ENCODE results near the gene FRMD7. TPM values are rescaled to one million over a fixed set of nuclear protein-coding genes. Genes with fewer than 3 reads are reported as not detected.

Gene FRMD7
- total and polyA plus RNA-seq, 2 of the 4 experiments (the other 2 are of a cell fraction) = not detected

GRCh38 chrX:132092439-132093065 is 35.3 kb downstream of the FRMD7 start:
- Histone ChIP-seq H3K9me1 (ENCODE audit: insufficient read depth, low read length) (no peaks in the 10 kb centered on the region), H3K36me3 (ENCODE audit: control insufficient read depth, insufficient read depth, low read length) (no peaks in the 10 kb centered on the region), H4K8ac (ENCODE audit: low read depth in 2 of 2, low read length in 2 of 2) (no peak overlapping the region), H4K5ac (ENCODE audit: low read depth, low read length) (no peak overlapping the region), H2AFZ (replicated peaks; ENCODE audit: low read length, poor library complexity) (peak overlapping the region; percentile 36), H3K4ac (ENCODE audit: low read depth, low read length) (no peak overlapping the region), H3K4me1 (ENCODE audit: control insufficient read depth, insufficient read depth, low read length) (no peaks in the 10 kb centered on the region), H3K18ac (ENCODE audit: low read depth, low read length) (no peak overlapping the region), H2BK20ac (ENCODE audit: low read depth, low read length) (no peak overlapping the region), H3K27ac (ENCODE audit: insufficient read depth, low read length) (no peak overlapping the region), H2AK5ac (ENCODE audit: low read depth, low read length) (no peak overlapping the region), H3K56ac (ENCODE audit: extremely low read depth, insufficient read depth, low read length) (no peak overlapping the region), H4K91ac (ENCODE audit: insufficient read depth, low read depth, low read length) (no peak overlapping the region), H3K4me3 (ENCODE audit: insufficient read depth, low read depth, low read length) (no peak overlapping the region), H2BK15ac (ENCODE audit: low read depth, low read length) (no peak overlapping the region), H3K23ac (ENCODE audit: low read depth, low read length) (no peak overlapping the region), H2AK9ac (replicated peaks; ENCODE audit: low read depth, low read length, poor library complexity) (no peak overlapping the region), H4K20me1 (ENCODE audit: insufficient read depth, low read length) (no peaks in the 10 kb centered on the region; the same call in 1 of the 2 replicates), H2BK5ac (ENCODE audit: low read depth, low read length, poor library complexity, severe bottlenecking) (no peak overlapping the region), H3K79me1 (ENCODE audit: low read depth in 1 of 2, low read length in 2 of 2) (no peaks in the 10 kb centered on the region), H3K9ac (ENCODE audit: low read depth, low read length) (no peak overlapping the region), H3K27me3 (ENCODE audit: control insufficient read depth, insufficient read depth, low read length) (peaks cover 11% of the 10 kb centered on the region), H2BK120ac (ENCODE audit: low read depth, low read length) (no peak overlapping the region), H3K14ac (replicated peaks; ENCODE audit: low read depth, low read length) (no peak overlapping the region), H3K9me3 (ENCODE audit: control insufficient read depth, insufficient read depth, low read length) (no peaks in the 10 kb centered on the region), H3K4me2 (ENCODE audit: low read depth, low read length) (no peak overlapping the region)
- no TSS peak for BruUV-seq (replicated peaks)
- DNase-seq = peak; percentile 61
- dilution Hi-C loops (cut with HindIII; ENCODE audit: low sequenced_read_pairs, unreplicated experiment) = no loop called here
- POLR2A ChIA-PET (ENCODE audit: unreplicated experiment) = no interaction called here
- intact Hi-C loops (cut with micrococcal nuclease) = loop anchor here (1.0 kb wide), 3 partner anchors 127 to 539 kb away; partner anchors contain the start of gene RAP2C
- WGBS, 2 experiments (ENCODE audit: extremely low coverage in 2 of 2, insufficient read length in 1 of 2) = 79% methylated on average over 2 of the region's 7 CpGs; no CpG with 5 or more reads in 1 of the 2 experiments
- TF ChIP-seq, protein P1, sequence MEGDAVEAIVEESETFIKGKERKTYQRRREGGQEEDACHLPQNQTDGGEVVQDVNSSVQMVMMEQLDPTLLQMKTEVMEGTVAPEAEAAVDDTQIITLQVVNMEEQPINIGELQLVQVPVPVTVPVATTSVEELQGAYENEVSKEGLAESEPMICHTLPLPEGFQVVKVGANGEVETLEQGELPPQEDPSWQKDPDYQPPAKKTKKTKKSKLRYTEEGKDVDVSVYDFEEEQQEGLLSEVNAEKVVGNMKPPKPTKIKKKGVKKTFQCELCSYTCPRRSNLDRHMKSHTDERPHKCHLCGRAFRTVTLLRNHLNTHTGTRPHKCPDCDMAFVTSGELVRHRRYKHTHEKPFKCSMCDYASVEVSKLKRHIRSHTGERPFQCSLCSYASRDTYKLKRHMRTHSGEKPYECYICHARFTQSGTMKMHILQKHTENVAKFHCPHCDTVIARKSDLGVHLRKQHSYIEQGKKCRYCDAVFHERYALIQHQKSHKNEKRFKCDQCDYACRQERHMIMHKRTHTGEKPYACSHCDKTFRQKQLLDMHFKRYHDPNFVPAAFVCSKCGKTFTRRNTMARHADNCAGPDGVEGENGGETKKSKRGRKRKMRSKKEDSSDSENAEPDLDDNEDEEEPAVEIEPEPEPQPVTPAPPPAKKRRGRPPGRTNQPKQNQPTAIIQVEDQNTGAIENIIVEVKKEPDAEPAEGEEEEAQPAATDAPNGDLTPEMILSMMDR (conservative IDR thresholded peaks at IDR 0.05; ENCODE audit: low read depth, low read length) = peak; percentile 67
- no peak for TF ChIP-seq FOS (IDR thresholded peaks at IDR 0.05; ENCODE audit: low read depth, low read length)
- no peak for TF ChIP-seq MXI1 (IDR thresholded peaks at IDR 0.05; ENCODE audit: borderline replicate concordance, low read depth, low read length)
- TF ChIP-seq BHLHE40 (IDR thresholded peaks at IDR 0.05; ENCODE audit: low read depth, low read length) = no peak
- TF ChIP-seq POLR2A (IDR thresholded peaks at IDR 0.05; ENCODE audit: low read depth, low read length) = no peak
- TF ChIP-seq RAD21 (IDR thresholded peaks at IDR 0.05; ENCODE audit: low read length) = peak; percentile 62
- no peak for TF ChIP-seq CHD1 (IDR thresholded peaks at IDR 0.05; ENCODE audit: low read depth, low read length)
- no peak for TF ChIP-seq MAZ (IDR thresholded peaks at IDR 0.05; ENCODE audit: borderline replicate concordance, low read depth, low read length)
- TF ChIP-seq SMC3 (IDR thresholded peaks at IDR 0.05; ENCODE audit: low read depth, low read length) = peak; percentile 38
- CTCF ChIA-PET = interaction anchor here (0.5 to 1.2 kb wide), 14 partner anchors 8 to 539 kb away, joined by 3 to 22 read pairs (median 4); partner anchors contain the start of gene RAP2C
- in situ Hi-C loops (cut with MboI; ENCODE audit: low sequenced_read_pairs) = no loop called here
- peak; percentile 94 for ATAC-seq (ENCODE audit: low read depth)

All from IMR-90 (cell line).